Loucy (cell line): ENCODE measurements around the gene SLC12A5.

ENCODE experiments used
- H2AFZ ChIP-seq: fragments of 200-600 bp; sonication (generic); 2 replicates; pipeline ENCODE4 v1.6.0; 2016; ENCODE audit warnings: antibody characterized with exemption, mild to moderate bottlenecking, low read length, moderate library complexity
- H3F3A ChIP-seq: fragments of 200-600 bp; 2 replicates; pipeline ENCODE4 v1.6.0; 2016; ENCODE audit warnings: antibody characterized with exemption, low read depth, mild to moderate bottlenecking
- H3K27me3 ChIP-seq: fragments of 200-600 bp; sonication (generic); 2 replicates; pipeline ENCODE4 v1.6.1; 2014; ENCODE audit warnings: low read length, mild to moderate bottlenecking; ENCODE audit not compliant: insufficient read depth, poor library complexity, severe bottlenecking
- H3K36me3 ChIP-seq: fragments of 200-600 bp; sonication (generic); 2 replicates; pipeline ENCODE4 v1.6.1; 2016; ENCODE audit warnings: low read length; ENCODE audit not compliant: insufficient read depth
- H3K4me1 ChIP-seq: fragments of 200-600 bp; sonication (generic); 2 replicates; pipeline ENCODE4 v1.5.1; 2014; ENCODE audit warnings: low read length, mild to moderate bottlenecking; ENCODE audit not compliant: insufficient read depth, poor library complexity, severe bottlenecking
- H3K4me2 ChIP-seq: fragments of 200-600 bp; sonication (generic); 2 replicates; pipeline ENCODE4 v1.6.0; 2014; ENCODE audit warnings: antibody characterized with exemption, low read length, low read depth, mild to moderate bottlenecking; ENCODE audit not compliant: poor library complexity, severe bottlenecking
- H3K4me3 ChIP-seq: fragments of 200-600 bp; sonication (generic); 2 replicates; pipeline ENCODE4 v1.5.1; 2014; ENCODE audit warnings: low read length, mild to moderate bottlenecking, mixed read lengths; ENCODE audit not compliant: poor library complexity, severe bottlenecking
- H3K79me2 ChIP-seq: fragments of 200-600 bp; sonication (generic); 2 replicates; pipeline ENCODE4 v1.6.1; 2014; ENCODE audit warnings: low read length; ENCODE audit not compliant: insufficient read depth
- H3K9ac ChIP-seq: fragments of 200-600 bp; sonication (generic); 2 replicates; pipeline ENCODE4 v1.6.0; 2014; ENCODE audit warnings: mild to moderate bottlenecking, low read depth, low read length, moderate library complexity; ENCODE audit not compliant: poor library complexity, severe bottlenecking
- H3K9me2 ChIP-seq: fragments of 200-600 bp; sonication (generic); replicated peaks from 2 replicates; pipeline ENCODE4 v1.6.1; 2016; ENCODE audit warnings: low read depth, low read length, mixed read lengths
- H3K9me3 ChIP-seq: fragments of 200-600 bp; sonication (generic); 2 replicates; pipeline ENCODE4 v1.6.1; 2014; ENCODE audit warnings: mild to moderate bottlenecking, antibody characterized with exemption, low read length, low read depth; ENCODE audit not compliant: insufficient read depth
- H4K20me1 ChIP-seq: fragments of 200-600 bp; sonication (generic); 2 replicates; pipeline ENCODE4 v1.6.0; 2014; ENCODE audit warnings: antibody characterized with exemption, low read length, mild to moderate bottlenecking; ENCODE audit not compliant: insufficient read depth, poor library complexity, severe bottlenecking
- EZH2phosphoT487 ChIP-seq: fragments of 200-600 bp; IDR thresholded peaks from 2 replicates; pipeline ENCODE4 v1.6.1; 2018; ENCODE audit warnings: antibody characterized with exemption, mild to moderate bottlenecking, moderate library complexity, borderline replicate concordance
- TF ChIP-seq, protein P1 (sequence below): fragments of 200-600 bp; sonication (generic); conservative IDR thresholded peaks from 2 replicates; pipeline ENCODE4 v1.5.1; 2014; ENCODE audit warnings: mild to moderate bottlenecking, antibody characterized with exemption, low read length

SLC12A5 gene

GRCh38 chr20:46028772-46029371 is at the start of gene SLC12A5:
TSS of gene SLC12A5 (plus strand) at chr20:46029215. CDS start at chr20:46029345, 130 bp downstream.
- peaks cover 18% of the 10 kb centered on the region for H4K20me1 ChIP-seq
- H3K4me1 ChIP-seq: no peaks in the 10 kb centered on the region
- no peaks in the 10 kb centered on the region for H3K36me3 ChIP-seq
- H3F3A ChIP-seq: no peaks in the 10 kb centered on the region
- H3K4me3 ChIP-seq: no peak within 1 kb of the TSS
- no peaks in the 10 kb centered on the region for H3K9me2 ChIP-seq
- H3K9me3 ChIP-seq: no peaks in the 10 kb centered on the region
- TF ChIP-seq, protein P1, sequence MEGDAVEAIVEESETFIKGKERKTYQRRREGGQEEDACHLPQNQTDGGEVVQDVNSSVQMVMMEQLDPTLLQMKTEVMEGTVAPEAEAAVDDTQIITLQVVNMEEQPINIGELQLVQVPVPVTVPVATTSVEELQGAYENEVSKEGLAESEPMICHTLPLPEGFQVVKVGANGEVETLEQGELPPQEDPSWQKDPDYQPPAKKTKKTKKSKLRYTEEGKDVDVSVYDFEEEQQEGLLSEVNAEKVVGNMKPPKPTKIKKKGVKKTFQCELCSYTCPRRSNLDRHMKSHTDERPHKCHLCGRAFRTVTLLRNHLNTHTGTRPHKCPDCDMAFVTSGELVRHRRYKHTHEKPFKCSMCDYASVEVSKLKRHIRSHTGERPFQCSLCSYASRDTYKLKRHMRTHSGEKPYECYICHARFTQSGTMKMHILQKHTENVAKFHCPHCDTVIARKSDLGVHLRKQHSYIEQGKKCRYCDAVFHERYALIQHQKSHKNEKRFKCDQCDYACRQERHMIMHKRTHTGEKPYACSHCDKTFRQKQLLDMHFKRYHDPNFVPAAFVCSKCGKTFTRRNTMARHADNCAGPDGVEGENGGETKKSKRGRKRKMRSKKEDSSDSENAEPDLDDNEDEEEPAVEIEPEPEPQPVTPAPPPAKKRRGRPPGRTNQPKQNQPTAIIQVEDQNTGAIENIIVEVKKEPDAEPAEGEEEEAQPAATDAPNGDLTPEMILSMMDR: no peak
- TF ChIP-seq EZH2phosphoT487: no peak
- H2AFZ ChIP-seq: no peak within 1 kb of the TSS
- H3K79me2 ChIP-seq: no peaks in the 10 kb centered on the region
- H3K27me3 ChIP-seq: no peaks in the 10 kb centered on the region
- no peak within 1 kb of the TSS for H3K9ac ChIP-seq
- H3K4me2 ChIP-seq: no peak within 1 kb of the TSS

DNA sequence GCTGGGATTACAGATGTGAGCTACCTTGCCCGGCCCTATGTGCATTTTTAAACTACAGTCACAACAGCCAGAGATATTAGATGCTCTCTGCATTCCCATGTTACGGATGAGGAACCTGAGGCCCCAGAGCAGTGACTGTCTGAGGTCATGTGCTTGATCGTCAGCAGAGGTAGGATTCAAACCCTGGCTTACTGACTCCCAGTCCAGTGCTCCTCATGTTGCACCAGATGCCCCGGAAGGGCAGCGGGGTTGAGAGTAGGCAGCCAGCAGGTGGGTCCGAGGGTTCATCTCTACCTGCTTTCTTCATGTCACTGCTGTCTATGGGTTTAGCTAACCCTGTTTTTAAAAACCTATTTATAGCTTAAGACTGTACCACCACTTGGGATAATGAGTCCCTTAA is 47.8 kb upstream of the SLC12A5 start:
- TF ChIP-seq, protein P1: no peak
- no peak for TF ChIP-seq EZH2phosphoT487
- Histone ChIP-seq H3K79me2 (no peaks in the 10 kb centered on the region), H3K9me3 (no peaks in the 10 kb centered on the region)

DNA sequence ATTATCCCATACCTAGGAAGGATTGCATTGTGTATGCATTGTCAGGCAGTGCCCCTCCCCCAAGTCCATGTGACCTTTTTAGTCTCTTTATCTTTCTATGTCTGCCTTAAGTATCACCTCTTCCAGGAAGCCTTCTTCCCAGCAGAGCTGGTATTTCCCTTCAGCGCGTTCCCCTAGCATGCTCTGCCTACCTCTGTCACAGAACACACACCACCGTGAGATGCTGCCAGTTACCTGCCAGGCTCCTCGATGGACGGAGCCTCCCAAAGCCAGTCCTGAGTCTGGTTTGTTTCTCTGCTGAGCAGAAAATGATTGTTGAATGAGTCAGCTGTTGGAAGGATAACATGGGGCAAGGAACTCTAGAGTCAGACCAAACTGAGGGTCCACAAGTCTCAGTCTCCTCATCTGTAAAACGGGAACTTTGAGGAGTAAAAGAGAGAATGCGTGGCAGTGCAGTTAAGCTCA is 45.7 kb upstream of the SLC12A5 start:
- no peak for TF ChIP-seq EZH2phosphoT487
- TF ChIP-seq, protein P1: no peak
- H3K27me3 ChIP-seq: no peaks in the 10 kb centered on the region
- H3F3A ChIP-seq: no peaks in the 10 kb centered on the region
- H3K36me3 ChIP-seq: no peaks in the 10 kb centered on the region
- H3K4me3 ChIP-seq: no peak overlapping the region
- H3K4me1 ChIP-seq: no peaks in the 10 kb centered on the region
- H3K4me2 ChIP-seq: no peak overlapping the region
- no peak overlapping the region for H2AFZ ChIP-seq
- H3K9ac ChIP-seq: no peak overlapping the region
- no peaks in the 10 kb centered on the region for H4K20me1 ChIP-seq
- H3K9me3 ChIP-seq: no peaks in the 10 kb centered on the region
- H3K79me2 ChIP-seq: no peaks in the 10 kb centered on the region
- no peaks in the 10 kb centered on the region for H3K9me2 ChIP-seq

More for the DNA sequence above, 47.8 kb upstream of the SLC12A5 start:
- Histone ChIP-seq H3K36me3 (no peaks in the 10 kb centered on the region), H3K4me3 (no peak overlapping the region), H3F3A (no peaks in the 10 kb centered on the region), H3K9me2 (no peaks in the 10 kb centered on the region), H4K20me1 (no peaks in the 10 kb centered on the region), H3K9ac (no peak overlapping the region), H3K4me2 (no peak overlapping the region), H3K4me1 (no peaks in the 10 kb centered on the region), H2AFZ (no peak overlapping the region), H3K27me3 (no peaks in the 10 kb centered on the region)
